SK-N-MC (cell line): ENCODE results near the gene MRO.

Experiments used
- EZH2 ChIP-seq: fragments of 200-600 bp; sonication (generic); IDR thresholded peaks from one replicate; pipeline ENCODE4 v1.6.1; 2017; ENCODE audit warnings: antibody characterized with exemption
- FOXP2 ChIP-seq: optimal IDR thresholded peaks from 2 replicates; pipeline ENCODE3; 2011; ENCODE audit warnings: mild to moderate bottlenecking, moderate library complexity; ENCODE audit not compliant: insufficient read depth; ENCODE audit errors: extremely low read length, control extremely low read depth
- POLR2AphosphoS5 ChIP-seq: IDR thresholded peaks from 2 replicates; pipeline ENCODE4 v1.6.1; 2012; ENCODE audit warnings: mild to moderate bottlenecking, low read depth, low read length, borderline replicate concordance

- TF ChIP-seq POLR2AphosphoS5 (no peak), EZH2 (no peak), FOXP2 (no peak)
These were observed 9.8 kb upstream of the MRO start for GRCh38 chr18:50829644-50830043.
